Femur (tissue), 1 donor: ENCODE results near the gene CLPTM1.

ENCODE experiments used
- DNase-seq: peaks from one replicate; pipeline ENCODE4 v3.0.0-alpha.2; 2017

The CLPTM1 gene

GRCh38 chr19:45016388-45017314 is 61.5 kb downstream of the CLPTM1 start:
- peak; percentile 78 for DNase-seq

GRCh38 chr19:45019187-45019586 is 64.0 kb downstream of the CLPTM1 start:
- no peak for DNase-seq

- no peak for DNase-seq
These were observed 64.9 kb downstream of the CLPTM1 start for GRCh38 chr19:45020071-45020470.

- DNase-seq = no peak
These were observed 66.8 kb downstream of the CLPTM1 start for GRCh38 chr19:45021971-45022370.

- no peak for DNase-seq
These were observed 67.9 kb downstream of the CLPTM1 start for GRCh38 chr19:45023048-45023447.

GRCh38 chr19:45025264-45025663 is 70.1 kb downstream of the CLPTM1 start:
- no peak for DNase-seq

GRCh38 chr19:45027371-45027770 is 72.2 kb downstream of the CLPTM1 start:
- DNase-seq = no peak

- DNase-seq = no peak
These were observed 75.6 kb downstream of the CLPTM1 start for GRCh38 chr19:45030825-45031224.

GRCh38 chr19:45032421-45032820 is 77.2 kb downstream of the CLPTM1 start:
- DNase-seq = no peak

GRCh38 chr19:45035755-45036154 is 80.6 kb downstream of the CLPTM1 start:
- DNase-seq = no peak

- no peak for DNase-seq
These were observed 82.4 kb downstream of the CLPTM1 start for GRCh38 chr19:45037393-45038169.

- peak; percentile 95 for DNase-seq
These were observed 84.0 kb downstream of the CLPTM1 start, which contains the start of gene CLASRP for GRCh38 chr19:45038931-45039893. Gene CLASRP, plus strand, starts transcription at chr19:45039045. Its CDS starts 1,168 bp downstream, at chr19:45040213.

- no peak for DNase-seq
These were observed 85.0 kb downstream of the CLPTM1 start for GRCh38 chr19:45040059-45040771.

GRCh38 chr19:45041125-45041524 is 85.9 kb downstream of the CLPTM1 start:
- DNase-seq = no peak
